HG03064 (cell line): Measurements from ENCODE around the gene CAMTA1.
"Not testable (repeated sequence)": the region's sequence is repeated elsewhere in the genome, so short reads cannot be mapped to it uniquely, and the experiment has no call there.

ENCODE experiments used
- ATAC-seq: cut with Tn5 transposase; IDR thresholded peaks from one replicate; pipeline ENCODE4 v1.9.1; 2021; ENCODE audit warnings: low read depth; ENCODE audit not compliant: unreplicated experiment

Gene CAMTA1

GRCh38 chr1:6904476-6905170, 119.4 kb downstream of the CAMTA1 start:
- no peak for ATAC-seq

- no peak for ATAC-seq
Measured at GRCh38 chr1:6905331-6905730, 120.1 kb downstream of the CAMTA1 start.

- ATAC-seq, result no peak
Measured at GRCh38 chr1:6905790-6906189, 120.5 kb downstream of the CAMTA1 start.

GRCh38 chr1:6906783-6907182, 121.5 kb downstream of the CAMTA1 start:
- ATAC-seq, result no peak

GRCh38 chr1:6907201-6907600, 121.9 kb downstream of the CAMTA1 start:
- ATAC-seq, result no peak

- no peak for ATAC-seq
Measured at GRCh38 chr1:6907676-6908434, 122.6 kb downstream of the CAMTA1 start.

- no peak for ATAC-seq
Measured at GRCh38 chr1:6909401-6909800, 124.1 kb downstream of the CAMTA1 start.

GRCh38 chr1:6909857-6910256, 124.6 kb downstream of the CAMTA1 start:
- ATAC-seq, result no peak

- ATAC-seq, result no peak
Measured at GRCh38 chr1:6911021-6911941, 126.0 kb downstream of the CAMTA1 start.

- no peak for ATAC-seq
Measured at GRCh38 chr1:6911974-6912373, 126.7 kb downstream of the CAMTA1 start.

- no peak for ATAC-seq
Measured at GRCh38 chr1:6912518-6912917, 127.3 kb downstream of the CAMTA1 start.

- ATAC-seq, result no peak
Measured at GRCh38 chr1:6913086-6913485, 127.8 kb downstream of the CAMTA1 start.

GRCh38 chr1:6914706-6915105, 129.5 kb downstream of the CAMTA1 start:
- no peak for ATAC-seq

GRCh38 chr1:6915999-6916565, 130.8 kb downstream of the CAMTA1 start:
- no peak for ATAC-seq

- ATAC-seq, result no peak
Measured at GRCh38 chr1:6917067-6917466, 131.8 kb downstream of the CAMTA1 start.

- no peak for ATAC-seq
Measured at GRCh38 chr1:6918186-6918924, 133.1 kb downstream of the CAMTA1 start.

- ATAC-seq, result no peak
Measured at GRCh38 chr1:6918925-6919511, 133.8 kb downstream of the CAMTA1 start.

GRCh38 chr1:6921506-6921905, 136.3 kb downstream of the CAMTA1 start:
- not testable (repeated sequence) for ATAC-seq

GRCh38 chr1:6922096-6922931, 137.1 kb downstream of the CAMTA1 start:
- ATAC-seq, result no peak
